HG03439 (cell line): ENCODE data around the gene NME8.

Experiments
- ATAC-seq: cut with Tn5 transposase; IDR thresholded peaks from one replicate; pipeline ENCODE4 v1.9.1; 2021; ENCODE audit warnings: mild to moderate bottlenecking, moderate library complexity; ENCODE audit not compliant: unreplicated experiment

The NME8 gene

GRCh38 chr7:37930226-37930948, 82.0 kb downstream of the NME8 start:
- no peak for ATAC-seq

GRCh38 chr7:37932543-37932942, 84.1 kb downstream of the NME8 start:
- no peak for ATAC-seq

- no peak for ATAC-seq
Measured at GRCh38 chr7:37933018-37933566, 84.7 kb downstream of the NME8 start.

- ATAC-seq = no peak
Measured at GRCh38 chr7:37942934-37943610, 94.7 kb downstream of the NME8 start.

- ATAC-seq = no peak
Measured at GRCh38 chr7:37943905-37944736, 95.7 kb downstream of the NME8 start.

GRCh38 chr7:37944737-37945054, 96.3 kb downstream of the NME8 start:
- no peak for ATAC-seq

- ATAC-seq = no peak
Measured at GRCh38 chr7:37945336-37945735, 96.9 kb downstream of the NME8 start.

GRCh38 chr7:37947138-37947940, 98.9 kb downstream of the NME8 start:
- ATAC-seq = no peak

GRCh38 chr7:37947941-37948210, 99.5 kb downstream of the NME8 start:
- ATAC-seq = no peak
